Retinal pigment epithelial cell (primary cell): ENCODE data around the gene TBX1.

Experiments
- DNase-seq: peaks from one replicate; pipeline ENCODE4 v3.0.0-alpha.2; 2010; ENCODE audit warnings: low read depth
- H3K4me3 ChIP-seq: 2 replicates; pipeline ENCODE4 v1.5.1; 2011; ENCODE audit warnings: mild to moderate bottlenecking, low read length, control low read depth, moderate library complexity
- CTCF ChIP-seq: conservative IDR thresholded peaks from 2 replicates; pipeline ENCODE4 v1.5.1; 2011; ENCODE audit warnings: low read depth, low read length, control low read depth, inconsistent platforms

TBX1 gene

GRCh38 chr22:19729507-19729906, 31.1 kb upstream of the TBX1 start:
- no peak for DNase-seq
- no peak for TF ChIP-seq CTCF
- H3K4me3 ChIP-seq: no peak overlapping the region

- H3K4me3 ChIP-seq: no peak overlapping the region
- DNase-seq: no peak
- TF ChIP-seq CTCF: no peak
Measured at GRCh38 chr22:19730198-19730597, 30.4 kb upstream of the TBX1 start.

- TF ChIP-seq CTCF: peak; percentile 90
- peak overlapping the region; percentile 35 for H3K4me3 ChIP-seq
- no peak for DNase-seq
Measured at GRCh38 chr22:19730655-19731360, 29.8 kb upstream of the TBX1 start.

GRCh38 chr22:19731361-19732135, 29.0 kb upstream of the TBX1 start:
- DNase-seq: no peak
- TF ChIP-seq CTCF: no peak
- H3K4me3 ChIP-seq: no peak overlapping the region

GRCh38 chr22:19732403-19733113, 28.0 kb upstream of the TBX1 start:
- no peak for DNase-seq
- no peak overlapping the region for H3K4me3 ChIP-seq
- no peak for TF ChIP-seq CTCF

GRCh38 chr22:19733755-19734154, 26.8 kb upstream of the TBX1 start:
- no peak for TF ChIP-seq CTCF
- no peak for DNase-seq
- H3K4me3 ChIP-seq: no peak overlapping the region
